Fibroblast of pulmonary artery (primary cell): ENCODE results near the gene GKAP1.
"Not testable (repeated sequence)": the region's sequence is repeated elsewhere in the genome, so short reads cannot be mapped to it uniquely, and the experiment has no call there.

Experiments
- DNase-seq: peaks from one replicate; pipeline ENCODE4 v3.0.0-alpha.2; 2010; ENCODE audit warnings: low read depth
- H3K4me3 ChIP-seq: replicated peaks from 2 replicates; pipeline ENCODE4 v1.5.1; 2011; ENCODE audit warnings: low read depth, mild to moderate bottlenecking, control low read depth, low read length, moderate library complexity
- TF ChIP-seq, protein P1 (sequence below): IDR thresholded peaks from 2 replicates; pipeline ENCODE4 v1.5.1; 2011; ENCODE audit warnings: mild to moderate bottlenecking, control low read depth, low read length, inconsistent platforms; ENCODE audit errors: missing control alignments

Gene GKAP1

DNA sequence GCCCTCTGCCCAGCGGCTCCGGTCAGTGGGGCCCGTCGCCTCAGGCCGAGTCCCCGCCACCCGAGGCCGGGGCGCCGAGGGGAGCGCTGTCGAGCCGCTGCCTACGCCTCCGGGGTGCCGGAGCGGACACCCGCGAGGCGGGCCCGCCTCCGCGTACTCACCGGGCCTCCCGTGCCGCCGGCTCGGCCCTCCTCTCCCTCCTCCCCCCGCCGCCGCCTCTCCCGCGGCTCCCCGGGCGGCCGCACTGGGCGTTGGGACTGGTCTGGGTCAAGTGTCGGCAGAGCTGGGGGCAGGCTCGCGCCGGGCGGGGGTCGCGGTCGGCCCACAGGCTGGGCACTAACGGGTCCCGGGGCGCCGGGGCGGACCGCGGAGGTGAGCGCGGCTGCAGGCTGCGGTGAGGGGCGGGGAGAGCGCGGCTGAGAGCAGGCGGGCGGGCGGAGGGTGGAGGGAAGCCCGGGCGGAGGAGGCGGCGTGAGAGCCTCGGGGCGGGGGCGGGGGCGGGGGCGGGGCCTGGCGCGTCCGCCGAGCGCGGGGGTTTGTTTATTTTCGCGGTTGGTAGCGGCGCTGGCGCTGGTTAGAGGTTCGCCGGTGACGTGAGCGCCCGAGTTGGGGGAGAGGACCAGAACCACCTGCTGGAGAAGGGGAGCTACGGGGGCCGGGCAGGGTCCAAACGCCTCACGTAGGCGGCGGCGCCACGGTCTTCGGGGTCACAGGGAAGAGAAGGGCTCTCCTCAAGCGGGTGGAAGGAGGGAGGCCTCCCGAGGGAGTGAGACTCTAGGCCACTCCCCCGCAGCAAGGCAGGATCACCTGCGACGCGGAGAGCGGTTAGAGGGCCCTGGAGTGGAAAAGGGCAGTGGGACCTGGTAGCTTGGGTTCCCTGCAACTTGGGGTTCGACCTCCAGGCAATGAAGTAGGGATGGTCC lies at the start of gene GKAP1:
GKAP1 (minus strand) TSS at position 414 of the 923 bp plus-strand sequence. CDS start 11,252 bp downstream, outside the sequence.
- peak within 1 kb of the TSS; percentile 57 for H3K4me3 ChIP-seq
- peak; percentile 52 for DNase-seq

DNA sequence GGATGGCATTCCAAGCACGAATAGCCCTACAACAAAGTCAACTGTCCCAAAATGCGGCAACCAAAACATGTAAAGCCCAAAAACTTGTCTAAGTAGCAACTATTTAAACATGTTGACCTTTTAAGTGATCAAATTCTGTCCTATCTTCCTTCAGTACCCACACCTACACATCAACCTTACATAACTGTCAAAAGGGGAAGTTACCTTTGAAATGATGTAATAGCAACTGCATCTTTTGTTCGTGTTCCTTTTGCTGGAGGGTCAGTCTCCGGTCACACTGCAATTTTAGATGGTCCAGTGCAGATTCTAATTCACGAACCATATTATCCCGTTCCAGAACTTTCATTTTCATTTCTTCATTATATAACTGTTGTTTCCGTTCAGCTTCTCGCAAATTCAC lies 32.3 kb upstream of the GKAP1 start:
- H3K4me3 ChIP-seq, DNase-seq: not testable (repeated sequence)

DNA sequence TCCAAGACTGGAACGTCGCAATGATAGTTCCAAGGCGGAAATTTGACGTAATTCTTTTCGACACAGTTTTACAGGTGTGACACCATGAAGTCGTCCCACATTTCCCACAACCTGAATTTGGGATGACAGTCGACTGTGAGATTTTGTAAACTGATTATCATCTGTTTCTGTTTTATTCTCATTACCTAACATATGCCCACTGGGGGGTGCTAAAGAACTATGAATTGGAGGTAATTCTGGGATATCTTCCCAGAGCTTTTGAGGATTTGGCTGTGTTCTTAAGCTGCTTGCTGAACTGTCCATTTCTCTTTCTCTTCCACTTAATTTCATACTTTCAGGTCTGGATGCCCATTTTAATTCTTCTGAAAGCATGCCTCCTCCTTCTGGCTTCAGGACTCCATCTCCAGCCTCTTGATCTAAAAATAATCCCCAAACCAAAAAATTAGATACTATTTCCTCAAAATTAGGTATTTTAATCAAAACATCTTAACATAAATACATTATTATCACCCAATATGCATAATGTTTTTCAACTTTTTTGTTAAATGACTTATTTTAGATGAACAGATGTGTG lies 19.6 kb upstream of the GKAP1 start:
- H3K4me3 ChIP-seq: not testable (repeated sequence)

DNA sequence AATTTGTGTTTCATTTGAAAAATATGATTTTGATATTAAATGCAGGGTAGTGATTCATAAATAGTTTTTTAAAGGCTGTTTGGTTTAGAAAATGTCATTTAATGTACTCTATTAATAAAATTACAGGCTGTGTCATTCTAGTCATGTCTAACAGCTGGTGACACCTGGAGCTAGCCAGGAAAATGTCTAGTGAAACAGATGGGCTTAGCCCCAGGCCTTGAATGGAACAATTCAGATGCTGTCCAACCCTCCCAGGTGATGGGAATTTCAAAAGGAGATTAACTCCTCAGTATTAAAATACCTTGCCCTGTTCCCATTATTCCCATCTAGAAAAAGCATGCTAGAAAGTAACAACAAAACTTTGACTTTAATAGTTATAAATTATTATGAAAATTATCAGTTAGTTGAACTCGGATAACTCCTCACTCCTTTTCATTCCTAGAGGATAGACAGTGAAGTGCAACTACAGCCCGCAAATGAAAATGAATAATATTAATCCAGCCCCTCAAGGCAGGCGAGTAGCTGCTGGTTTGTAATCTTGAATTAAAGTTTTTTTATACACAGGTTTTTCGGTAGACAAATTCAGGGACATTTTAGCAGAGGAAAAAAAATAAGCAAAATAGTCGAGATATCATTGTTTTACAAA lies 13.0 kb upstream of the GKAP1 start:
- H3K4me3 ChIP-seq, DNase-seq: not testable (repeated sequence)

More for the DNA sequence above, 19.6 kb upstream of the GKAP1 start:
- DNase-seq: not testable (repeated sequence)

DNA sequence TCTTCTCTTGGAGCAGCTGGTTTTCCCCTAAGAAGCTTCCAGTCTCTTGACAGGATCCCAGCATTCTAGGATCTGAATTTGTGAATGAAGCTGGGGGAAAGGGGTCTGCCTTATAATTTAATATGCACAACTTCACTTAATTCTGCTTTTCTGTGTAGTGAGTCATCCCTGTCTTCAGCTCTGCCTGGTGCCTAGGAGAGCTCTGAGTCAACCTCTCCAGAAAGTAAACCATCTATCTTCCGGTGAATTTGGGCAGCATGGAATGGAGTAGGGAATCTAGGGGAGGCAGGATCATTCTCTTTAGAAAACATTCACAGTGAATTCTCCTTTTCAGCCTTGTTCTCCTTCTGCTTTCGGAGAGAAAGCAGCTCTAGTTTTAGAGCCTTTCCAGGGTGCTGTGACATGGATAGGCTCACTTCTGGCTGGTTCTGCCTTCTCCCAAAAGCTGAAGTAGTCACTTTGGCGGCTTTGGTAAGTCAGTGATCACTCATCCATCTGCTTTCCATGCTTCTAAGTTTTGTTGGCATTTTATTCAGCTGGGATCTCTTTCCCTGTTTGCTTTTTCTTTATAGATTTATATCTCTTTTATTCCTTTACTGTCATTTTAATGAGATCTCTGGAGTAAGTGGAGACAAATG lies 7.5 kb upstream of the GKAP1 start:
- DNase-seq: peak; percentile 23
- not testable (repeated sequence) for H3K4me3 ChIP-seq

DNA sequence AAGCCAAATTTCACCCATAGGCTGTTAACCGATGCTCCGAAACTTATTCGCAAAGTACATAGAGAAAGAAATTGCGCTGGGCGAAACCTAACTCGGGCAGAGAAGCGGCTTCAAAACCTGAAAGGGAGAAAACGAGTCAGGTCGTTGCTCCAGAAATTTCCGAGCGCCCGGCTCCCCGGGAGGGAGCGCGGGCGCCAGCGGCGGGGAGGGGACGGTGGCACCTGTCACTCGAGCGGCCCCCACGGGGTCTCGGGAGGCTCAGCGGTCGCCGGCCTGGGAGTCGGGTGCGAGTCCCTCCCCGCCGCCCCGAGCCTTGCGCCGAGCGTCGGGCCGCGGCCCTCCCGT lies 586 bp downstream of the GKAP1 start:
- peak overlapping the region; percentile 57 for H3K4me3 ChIP-seq
- DNase-seq: not testable (repeated sequence)

DNA sequence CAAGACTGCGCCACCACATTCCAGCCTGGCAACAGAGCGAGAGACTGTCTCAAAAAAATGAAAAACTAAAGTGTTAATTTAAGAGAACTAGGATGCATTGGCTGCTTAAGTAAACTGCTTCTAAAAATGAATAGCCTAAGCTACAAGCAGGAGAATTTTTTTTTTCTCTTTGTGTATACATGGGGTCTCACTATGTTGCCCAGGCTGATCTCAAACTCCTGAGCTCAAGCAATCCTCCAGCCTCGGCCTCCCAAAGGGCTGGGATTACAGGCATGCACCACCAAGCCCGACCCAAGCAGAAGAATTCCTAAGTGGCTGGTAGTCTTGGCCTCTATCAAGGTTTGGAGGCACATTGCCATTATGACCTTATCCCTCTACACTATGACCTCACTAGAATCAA lies 2.4 kb downstream of the GKAP1 start:
- not testable (repeated sequence) for H3K4me3 ChIP-seq, DNase-seq

DNA sequence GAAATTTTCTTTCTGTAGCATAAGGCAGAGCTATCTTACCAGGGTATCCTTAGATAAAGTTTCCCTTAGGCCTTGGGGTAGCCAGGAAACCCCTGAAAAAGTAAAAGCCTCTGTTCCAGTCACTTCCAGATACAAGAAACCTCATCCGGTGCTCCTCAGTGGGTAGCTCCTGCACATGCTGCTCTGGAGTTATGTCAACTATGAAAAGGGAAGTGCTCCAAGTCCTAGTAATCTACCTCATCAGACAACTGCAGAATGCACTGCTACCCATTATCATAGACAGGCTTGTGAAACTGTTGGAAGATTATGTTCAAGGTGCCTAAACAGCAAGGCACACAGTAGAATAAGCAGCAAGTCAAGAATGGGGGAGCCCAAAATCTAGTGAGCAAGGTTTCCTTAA lies 8.4 kb downstream of the GKAP1 start:
- DNase-seq, H3K4me3 ChIP-seq: not testable (repeated sequence)

DNA sequence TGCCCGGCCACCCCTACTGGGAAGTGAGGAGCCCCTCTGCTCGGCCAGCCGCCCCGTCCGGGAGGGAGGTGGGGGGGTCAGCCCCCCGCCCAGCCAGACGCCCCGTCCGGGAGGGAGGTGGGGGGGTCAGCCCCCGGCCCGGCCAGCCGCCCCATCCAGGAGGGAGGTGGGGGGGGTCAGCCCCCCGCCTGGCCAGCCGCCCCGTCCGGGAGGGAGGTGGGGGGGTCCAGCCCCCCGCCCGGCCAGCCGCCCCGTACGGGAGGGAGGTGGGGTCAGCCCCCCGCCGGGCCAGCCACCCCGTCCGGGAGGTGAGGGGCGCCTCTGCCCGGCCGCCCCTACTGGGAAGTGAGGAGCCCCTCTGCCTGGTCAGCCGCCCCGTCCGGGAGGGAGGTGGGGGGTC lies 13.1 kb downstream of the GKAP1 start:
- DNase-seq, H3K4me3 ChIP-seq: not testable (repeated sequence)

DNA sequence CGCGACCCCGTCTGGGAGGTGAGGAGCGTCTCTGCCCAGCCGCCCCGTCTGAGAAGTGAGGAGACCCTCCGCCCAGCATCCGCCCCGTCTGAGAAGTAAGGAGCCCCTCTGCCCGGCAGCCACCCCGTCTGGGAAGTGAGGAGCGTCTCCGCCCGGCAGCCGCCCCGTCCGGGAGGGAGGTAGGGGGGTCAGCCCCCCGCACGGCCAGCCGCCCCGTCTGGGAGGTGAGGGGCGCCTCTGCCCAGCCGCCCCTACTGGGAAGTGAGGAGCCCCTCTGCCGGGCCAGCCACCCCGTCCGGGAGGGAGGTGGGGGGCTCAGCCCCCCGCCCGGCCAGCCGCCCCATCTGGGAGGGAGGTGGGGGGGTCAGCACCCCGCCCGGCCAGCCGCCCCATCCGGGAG lies 13.6 kb downstream of the GKAP1 start:
- H3K4me3 ChIP-seq, DNase-seq: not testable (repeated sequence)

DNA sequence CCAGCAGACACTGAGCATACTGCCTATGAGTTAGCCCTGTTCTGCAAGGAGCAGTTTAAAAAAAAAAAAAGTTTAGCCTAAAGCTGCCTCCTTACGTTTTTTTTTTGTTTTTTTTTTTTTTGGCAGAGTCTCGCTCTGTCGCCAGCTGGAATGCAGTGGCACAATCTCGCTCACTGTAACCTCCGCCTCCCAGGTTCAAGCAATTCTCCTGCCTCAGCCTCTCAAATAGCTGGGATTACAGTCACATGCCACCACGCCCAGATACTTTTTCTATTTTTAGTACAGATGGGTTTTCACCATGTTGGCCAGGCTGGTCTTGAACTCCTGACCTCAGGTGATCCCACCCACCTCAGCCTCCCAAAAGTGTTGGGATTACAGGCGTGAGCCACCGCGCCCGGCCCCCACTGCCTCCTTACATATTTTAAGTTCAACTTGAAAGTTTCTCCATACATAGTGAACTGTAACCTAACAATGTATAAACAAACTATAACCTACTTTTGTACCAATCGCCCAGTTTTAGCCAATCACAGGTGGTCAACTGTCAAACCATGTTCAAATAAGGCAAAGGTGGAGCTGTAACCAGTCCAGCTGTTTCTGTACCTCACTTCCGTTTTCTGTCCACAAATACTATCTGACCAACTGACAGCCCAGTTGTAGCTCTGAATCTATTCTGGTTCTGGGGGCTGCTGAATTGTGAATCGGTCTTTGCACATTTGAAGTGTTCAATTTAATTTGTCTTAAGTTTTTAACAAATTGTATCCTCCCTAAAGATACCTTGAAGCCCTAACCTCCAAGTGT lies 17.1 kb downstream of the GKAP1 start:
- TF ChIP-seq, protein P1, sequence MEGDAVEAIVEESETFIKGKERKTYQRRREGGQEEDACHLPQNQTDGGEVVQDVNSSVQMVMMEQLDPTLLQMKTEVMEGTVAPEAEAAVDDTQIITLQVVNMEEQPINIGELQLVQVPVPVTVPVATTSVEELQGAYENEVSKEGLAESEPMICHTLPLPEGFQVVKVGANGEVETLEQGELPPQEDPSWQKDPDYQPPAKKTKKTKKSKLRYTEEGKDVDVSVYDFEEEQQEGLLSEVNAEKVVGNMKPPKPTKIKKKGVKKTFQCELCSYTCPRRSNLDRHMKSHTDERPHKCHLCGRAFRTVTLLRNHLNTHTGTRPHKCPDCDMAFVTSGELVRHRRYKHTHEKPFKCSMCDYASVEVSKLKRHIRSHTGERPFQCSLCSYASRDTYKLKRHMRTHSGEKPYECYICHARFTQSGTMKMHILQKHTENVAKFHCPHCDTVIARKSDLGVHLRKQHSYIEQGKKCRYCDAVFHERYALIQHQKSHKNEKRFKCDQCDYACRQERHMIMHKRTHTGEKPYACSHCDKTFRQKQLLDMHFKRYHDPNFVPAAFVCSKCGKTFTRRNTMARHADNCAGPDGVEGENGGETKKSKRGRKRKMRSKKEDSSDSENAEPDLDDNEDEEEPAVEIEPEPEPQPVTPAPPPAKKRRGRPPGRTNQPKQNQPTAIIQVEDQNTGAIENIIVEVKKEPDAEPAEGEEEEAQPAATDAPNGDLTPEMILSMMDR: no peak
- no peak for DNase-seq
- H3K4me3 ChIP-seq: no peak overlapping the region

DNA sequence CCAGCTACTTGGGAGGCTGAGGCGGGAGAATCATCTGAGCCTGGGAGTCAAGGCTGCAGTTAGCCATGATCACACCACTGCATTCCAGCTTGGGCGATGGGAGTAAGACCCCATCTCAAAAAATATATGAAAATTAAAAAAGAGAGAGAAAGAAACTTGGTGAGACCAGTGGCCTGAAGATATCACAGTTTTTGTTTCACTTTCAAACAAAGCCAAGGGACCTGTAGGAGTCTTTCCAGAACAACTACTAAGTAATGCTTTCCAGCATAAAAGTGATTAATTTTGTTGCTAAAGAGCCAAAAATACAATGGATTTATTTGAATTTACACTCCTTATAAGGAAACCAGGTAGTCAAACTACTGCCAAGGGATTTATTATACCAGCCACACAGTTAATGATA lies 23.5 kb downstream of the GKAP1 start:
- TF ChIP-seq, protein P1: no peak
- no peak for DNase-seq
- H3K4me3 ChIP-seq: no peak overlapping the region
